Mucosa of stomach (tissue), 1 donor: Measurements from ENCODE around the gene ZNF526.

Experiments used
- H3K27me3 ChIP-seq: one replicate; pipeline ENCODE4 v1.7.0; 2013; ENCODE audit warnings: mild to moderate bottlenecking, low read length; ENCODE audit not compliant: control insufficient read depth, insufficient read depth
- H3K36me3 ChIP-seq: one replicate; pipeline ENCODE4 v1.7.0; 2013; ENCODE audit warnings: low read length; ENCODE audit not compliant: control insufficient read depth, insufficient read depth
- H3K4me1 ChIP-seq: one replicate; pipeline ENCODE4 v1.7.0; 2013; ENCODE audit warnings: mild to moderate bottlenecking, low read length; ENCODE audit not compliant: control insufficient read depth, insufficient read depth
- H3K4me3 ChIP-seq: one replicate; pipeline ENCODE4 v1.7.0; 2013; ENCODE audit warnings: low read length
- H3K9ac ChIP-seq: one replicate; pipeline ENCODE4 v1.7.0; 2013; ENCODE audit warnings: mild to moderate bottlenecking, low read length, moderate library complexity
- H3K9me3 ChIP-seq: one replicate; pipeline ENCODE4 v1.7.0; 2013; ENCODE audit warnings: mild to moderate bottlenecking, low read length, moderate library complexity; ENCODE audit not compliant: control insufficient read depth
- donor health status: Pancreatic carcinoma.

ZNF526 gene

GRCh38 chr19:42216653-42217519 lies 3.2 kb upstream of the ZNF526 start:
- H3K9me3 ChIP-seq, result no peaks in the 10 kb centered on the region
- peak overlapping the region; percentile 81 for H3K4me3 ChIP-seq
- no peaks in the 10 kb centered on the region for H3K27me3 ChIP-seq
- peak overlapping the region; percentile 96 for H3K9ac ChIP-seq
- H3K4me1 ChIP-seq, result peaks cover 46% of the 10 kb centered on the region
- peaks cover 5% of the 10 kb centered on the region for H3K36me3 ChIP-seq

GRCh38 chr19:42217520-42218437 lies 2.3 kb upstream of the ZNF526 start, which contains the start of gene DEDD2:
DEDD2 (minus strand) TSS chr19:42217677; CDS start chr19:42217007, 670 bp downstream.
- Histone ChIP-seq H3K9me3 (no peaks in the 10 kb centered on the region), H3K4me1 (peaks cover 47% of the 10 kb centered on the region), H3K36me3 (peaks cover 5% of the 10 kb centered on the region), H3K4me3 (peak within 1 kb of the TSS; percentile 81), H3K9ac (peak within 1 kb of the TSS; percentile 96), H3K27me3 (no peaks in the 10 kb centered on the region)

- no peaks in the 10 kb centered on the region for H3K27me3 ChIP-seq
- no peaks in the 10 kb centered on the region for H3K9me3 ChIP-seq
- peak overlapping the region; percentile 52 for H3K4me3 ChIP-seq
- peaks cover 38% of the 10 kb centered on the region for H3K4me1 ChIP-seq
- no peaks in the 10 kb centered on the region for H3K36me3 ChIP-seq
- H3K9ac ChIP-seq, result peak overlapping the region; percentile 70
Observed at GRCh38 chr19:42220751-42221097, 612 bp downstream of the ZNF526 start.

- Histone ChIP-seq H3K27me3 (no peaks in the 10 kb centered on the region), H3K9ac (no peak overlapping the region), H3K9me3 (no peaks in the 10 kb centered on the region), H3K36me3 (peaks cover 8% of the 10 kb centered on the region), H3K4me1 (peaks cover 10% of the 10 kb centered on the region), H3K4me3 (no peak overlapping the region)
Observed at GRCh38 chr19:42224940-42225717, 5.0 kb downstream of the ZNF526 start.

GRCh38 chr19:42225718-42226292 lies 5.7 kb downstream of the ZNF526 start:
- H3K27me3 ChIP-seq, result no peaks in the 10 kb centered on the region
- H3K4me3 ChIP-seq, result no peak overlapping the region
- H3K9ac ChIP-seq, result no peak overlapping the region
- H3K9me3 ChIP-seq, result no peaks in the 10 kb centered on the region
- H3K36me3 ChIP-seq, result peaks cover 8% of the 10 kb centered on the region
- H3K4me1 ChIP-seq, result peaks cover 7% of the 10 kb centered on the region

GRCh38 chr19:42226886-42227285 lies 6.8 kb downstream of the ZNF526 start:
- H3K9ac ChIP-seq, result no peak overlapping the region
- no peaks in the 10 kb centered on the region for H3K27me3 ChIP-seq
- no peaks in the 10 kb centered on the region for H3K9me3 ChIP-seq
- H3K4me3 ChIP-seq, result no peak overlapping the region
- H3K4me1 ChIP-seq, result peaks cover under 1% of the 10 kb centered on the region
- peaks cover 8% of the 10 kb centered on the region for H3K36me3 ChIP-seq

- Histone ChIP-seq H3K9me3 (no peaks in the 10 kb centered on the region), H3K4me3 (no peak overlapping the region), H3K36me3 (peaks cover 8% of the 10 kb centered on the region), H3K9ac (no peak overlapping the region), H3K27me3 (no peaks in the 10 kb centered on the region), H3K4me1 (no peaks in the 10 kb centered on the region)
Observed at GRCh38 chr19:42228641-42229040, 8.5 kb downstream of the ZNF526 start.

- no peak overlapping the region for H3K9ac ChIP-seq
- no peaks in the 10 kb centered on the region for H3K9me3 ChIP-seq
- no peak overlapping the region for H3K4me3 ChIP-seq
- no peaks in the 10 kb centered on the region for H3K4me1 ChIP-seq
- H3K27me3 ChIP-seq, result no peaks in the 10 kb centered on the region
- peaks cover 13% of the 10 kb centered on the region for H3K36me3 ChIP-seq
Observed at GRCh38 chr19:42229301-42229854, 9.3 kb downstream of the ZNF526 start.

- Histone ChIP-seq H3K9ac (no peak overlapping the region), H3K27me3 (no peaks in the 10 kb centered on the region), H3K36me3 (peaks cover 16% of the 10 kb centered on the region), H3K9me3 (no peaks in the 10 kb centered on the region), H3K4me3 (no peak overlapping the region), H3K4me1 (no peaks in the 10 kb centered on the region)
Observed at GRCh38 chr19:42229855-42230351, 9.8 kb downstream of the ZNF526 start.

- Histone ChIP-seq H3K9me3 (no peaks in the 10 kb centered on the region), H3K27me3 (no peaks in the 10 kb centered on the region), H3K9ac (no peak overlapping the region), H3K4me1 (no peaks in the 10 kb centered on the region), H3K4me3 (no peak overlapping the region), H3K36me3 (peaks cover 22% of the 10 kb centered on the region)
Observed at GRCh38 chr19:42230571-42230970, 10.5 kb downstream of the ZNF526 start.

GRCh38 chr19:42232435-42232834 lies 12.3 kb downstream of the ZNF526 start:
- Histone ChIP-seq H3K9me3 (no peaks in the 10 kb centered on the region), H3K36me3 (peaks cover 23% of the 10 kb centered on the region)

More at GRCh38 chr19:42232435-42232834, 12.3 kb downstream of the ZNF526 start:
- Histone ChIP-seq H3K4me1 (no peaks in the 10 kb centered on the region), H3K4me3 (no peak overlapping the region), H3K9ac (no peak overlapping the region), H3K27me3 (no peaks in the 10 kb centered on the region)
